Left lobe of liver (tissue), 2 donors: ENCODE results near the gene RPS15. TPM values are rescaled to one million over a fixed set of nuclear protein-coding genes. Genes with fewer than 3 reads are reported as not detected.
A peak's percentile ranks its signal among the peaks of the same experiment; 100 is the strongest.
"Not testable (repeated sequence)": the region's sequence is repeated elsewhere in the genome, so short reads cannot be mapped to it uniquely, and the experiment has no call there.

ENCODE experiments used
- ATAC-seq: fragments of 200-7000 bp; cut with Tn5 transposase; one replicate; pipeline ENCODE4 v1.9.1; 2020; ENCODE audit warnings: mild to moderate bottlenecking, moderate library complexity
- DNase-seq: peaks from one replicate; pipeline ENCODE4 v3.0.0-alpha.2; 2020; ENCODE audit warnings: low spot score
- total RNA-seq: library from RNA; stranded (reverse); gene quantifications from one replicate; pipeline ENCODE4 v1.2.1, GENCODE V29; 2021
- donor health status: DM: no; HTN: no; CAD: no; lungs with moderate emphysema.
- donor health status: DM: no; HTN: yes; CAD: no.

Gene RPS15
- total RNA-seq, 1 donor from 2014 or later = 410 TPM

DNA sequence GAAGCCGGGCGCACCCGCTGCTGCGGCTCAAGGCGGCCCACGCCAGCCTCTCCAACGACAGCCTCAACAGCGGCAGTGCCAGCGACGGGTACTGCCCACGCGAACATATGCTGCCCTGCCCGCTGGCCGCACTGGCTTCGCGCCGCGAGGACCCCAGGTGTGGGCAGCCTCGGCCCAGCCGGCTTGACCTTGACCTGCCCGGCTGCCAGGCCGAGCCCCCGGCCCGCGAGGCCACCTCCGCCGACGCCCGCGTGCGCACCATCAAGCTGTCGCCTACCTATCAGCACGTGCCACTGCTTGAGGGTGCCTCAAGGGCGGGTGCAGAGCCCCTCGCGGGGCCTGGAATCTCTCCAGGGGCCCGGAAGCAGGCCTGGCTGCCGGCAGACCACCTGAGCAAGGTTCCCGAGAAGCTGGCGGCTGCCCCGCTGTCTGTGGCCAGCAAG lies 27.8 kb downstream of the RPS15 start:
- no peak for ATAC-seq
- peak; percentile 44 for DNase-seq

DNA sequence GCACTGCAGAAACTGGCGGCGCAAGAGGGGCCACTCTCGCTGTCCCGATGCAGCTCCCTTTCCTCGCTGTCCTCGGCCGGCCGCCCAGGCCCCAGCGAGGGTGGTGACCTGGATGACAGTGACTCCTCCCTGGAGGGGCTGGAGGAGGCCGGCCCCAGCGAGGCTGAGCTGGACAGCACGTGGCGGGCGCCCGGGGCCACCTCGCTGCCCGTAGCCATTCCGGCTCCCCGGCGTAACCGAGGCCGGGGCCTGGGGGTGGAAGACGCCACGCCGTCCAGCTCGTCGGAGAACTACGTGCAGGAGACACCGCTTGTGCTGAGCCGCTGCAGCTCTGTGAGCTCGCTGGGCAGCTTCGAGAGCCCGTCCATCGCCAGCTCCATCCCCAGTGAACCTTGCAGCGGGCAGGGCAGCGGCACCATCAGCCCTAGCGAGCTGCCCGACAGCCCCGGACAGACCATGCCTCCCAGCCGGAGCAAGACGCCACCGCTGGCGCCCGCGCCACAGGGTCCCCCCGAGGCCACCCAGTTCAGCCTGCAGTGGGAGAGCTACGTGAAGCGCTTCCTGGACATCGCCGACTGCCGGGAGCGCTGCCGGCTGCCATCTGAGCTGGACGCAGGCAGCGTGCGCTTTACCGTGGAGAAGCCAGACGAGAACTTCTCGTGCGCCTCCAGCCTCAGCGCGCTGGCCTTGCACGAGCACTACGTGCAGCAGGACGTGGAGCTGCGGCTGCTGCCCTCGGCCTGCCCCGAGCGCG lies 28.4 kb downstream of the RPS15 start:
- ATAC-seq (no peak), DNase-seq (no peak)

DNA sequence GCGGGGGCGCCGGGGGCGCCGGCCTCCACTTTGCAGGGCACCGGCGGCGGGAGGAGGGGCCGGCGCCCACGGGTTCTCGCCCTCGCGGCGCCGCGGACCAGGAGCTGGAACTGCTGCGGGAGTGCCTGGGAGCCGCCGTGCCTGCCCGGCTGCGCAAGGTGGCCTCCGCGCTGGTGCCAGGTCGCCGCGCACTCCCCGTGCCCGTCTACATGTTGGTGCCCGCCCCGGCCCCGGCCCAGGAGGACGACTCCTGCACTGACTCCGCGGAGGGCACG lies 29.0 kb downstream of the RPS15 start:
- ATAC-seq = no peak
- DNase-seq = no peak

GRCh38 chr19:1467490-1468273 lies 29.5 kb downstream of the RPS15 start:
- no peak for ATAC-seq
- no peak for DNase-seq

GRCh38 chr19:1468274-1468820 lies 30.2 kb downstream of the RPS15 start:
- ATAC-seq = no peak
- no peak for DNase-seq

DNA sequence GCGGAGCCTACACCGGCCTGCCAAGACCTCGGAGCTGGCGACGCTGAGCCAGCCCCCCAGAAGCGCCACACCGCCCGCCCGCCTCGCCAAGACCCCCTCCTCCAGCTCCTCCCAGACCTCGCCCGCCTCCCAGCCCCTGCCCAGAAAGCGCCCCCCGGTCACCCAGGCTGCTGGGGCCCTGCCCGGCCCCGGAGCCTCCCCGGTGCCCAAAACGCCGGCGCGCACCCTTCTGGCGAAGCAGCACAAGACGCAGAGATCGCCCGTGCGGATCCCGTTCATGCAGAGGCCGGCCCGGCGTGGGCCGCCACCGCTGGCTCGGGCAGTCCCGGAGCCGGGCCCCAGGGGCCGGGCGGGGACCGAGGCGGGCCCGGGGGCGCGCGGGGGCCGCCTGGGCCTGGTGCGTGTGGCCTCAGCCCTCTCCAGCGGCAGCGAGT lies 30.6 kb downstream of the RPS15 start:
- peak; percentile 42 for ATAC-seq

GRCh38 chr19:1469255-1470054 lies 31.3 kb downstream of the RPS15 start:
- ATAC-seq (peak; percentile 20), DNase-seq (no peak)

More for the DNA sequence above, 30.6 kb downstream of the RPS15 start:
- no peak for DNase-seq

GRCh38 chr19:1470055-1470304 lies 31.8 kb downstream of the RPS15 start:
- peak; percentile 22 for ATAC-seq
- DNase-seq = no peak

- DNase-seq (no peak), ATAC-seq (peak; percentile 60)
Measured at GRCh38 chr19:1470305-1471009, 32.3 kb downstream of the RPS15 start.

DNA sequence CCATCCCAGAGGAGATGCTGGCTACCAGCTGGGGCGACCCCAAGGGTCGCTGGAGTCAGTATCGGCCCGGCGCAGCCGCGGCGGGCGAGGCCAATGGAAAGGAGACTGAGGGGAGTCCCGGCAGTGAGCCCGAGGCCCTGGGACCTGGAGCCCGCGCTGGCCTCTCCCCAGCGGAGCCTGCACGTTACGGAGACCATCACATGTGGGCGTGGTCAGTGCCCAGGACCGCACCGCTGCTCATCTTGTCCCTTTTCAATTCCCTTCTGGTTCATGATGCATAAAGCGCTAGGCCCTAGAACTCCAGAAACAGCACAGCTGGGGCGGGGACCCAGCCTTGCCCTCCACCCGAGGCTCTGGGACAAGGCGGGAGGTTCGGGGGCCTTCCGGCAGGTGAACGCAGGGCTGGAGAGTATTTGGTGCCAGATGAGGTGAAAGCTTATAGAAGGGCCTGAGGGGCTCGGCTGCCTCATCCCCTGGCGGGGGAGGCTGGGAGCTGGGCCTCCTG lies 32.9 kb downstream of the RPS15 start:
- no peak for DNase-seq
- peak; percentile 21 for ATAC-seq

- DNase-seq = no peak
- no peak for ATAC-seq
Measured at GRCh38 chr19:1471515-1472160, 33.4 kb downstream of the RPS15 start.

GRCh38 chr19:1472231-1473084 lies 34.3 kb downstream of the RPS15 start:
- no peak for DNase-seq
- no peak for ATAC-seq

- DNase-seq = no peak
- ATAC-seq = no peak
Measured at GRCh38 chr19:1473085-1473851, 35.1 kb downstream of the RPS15 start.

GRCh38 chr19:1474011-1474764 lies 36.0 kb downstream of the RPS15 start:
- no peak for ATAC-seq
- DNase-seq = no peak

GRCh38 chr19:1474765-1475351 lies 36.7 kb downstream of the RPS15 start:
- no peak for ATAC-seq
- no peak for DNase-seq

DNA sequence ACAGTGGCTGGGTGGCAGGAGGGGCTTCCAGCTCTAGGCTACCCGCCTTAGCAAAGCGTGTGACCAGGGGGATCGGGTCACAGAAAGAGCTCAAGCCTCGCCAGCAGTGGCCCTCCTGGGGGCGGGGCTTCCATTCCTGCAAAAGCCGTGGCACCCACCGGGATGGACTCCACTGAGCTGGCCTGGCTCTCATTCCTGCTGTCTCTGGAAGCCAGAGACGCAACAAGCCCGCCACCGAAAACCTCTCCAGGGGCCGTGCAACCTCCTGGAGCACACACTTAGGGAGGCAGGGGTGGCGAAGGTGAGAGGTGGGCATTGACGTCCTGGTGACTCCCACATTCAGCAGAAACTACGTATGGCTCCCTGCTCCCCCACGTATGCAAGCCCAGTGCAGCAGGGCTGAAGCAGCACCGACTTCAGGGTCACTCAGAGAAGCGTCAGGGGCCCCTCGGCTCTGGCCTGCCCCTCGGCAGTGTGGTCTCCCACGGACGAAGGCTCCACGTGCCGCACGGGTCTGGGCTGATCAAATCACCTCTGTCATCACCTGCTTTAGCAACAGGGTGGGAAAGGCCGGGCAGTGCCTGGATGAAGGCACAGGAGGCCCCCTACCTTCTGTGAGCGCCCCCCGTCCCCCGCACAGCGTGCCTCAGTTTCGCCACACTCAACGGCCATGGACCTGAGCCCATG lies 37.7 kb downstream of the RPS15 start:
- ATAC-seq (no peak), DNase-seq (no peak)

GRCh38 chr19:1477056-1477455 lies 38.9 kb downstream of the RPS15 start:
- DNase-seq, ATAC-seq: not testable (repeated sequence)
